Measurements from ENCODE around the gene AGBL5. TPM values are rescaled to one million over a fixed set of nuclear protein-coding genes. Genes with fewer than 3 reads are reported as not detected.

The AGBL5 gene
- total RNA-seq, 2 experiments from 2014 or later: 37.4 to 42.0 TPM

GRCh38 chr2:27091746-27092695 is 40.6 kb downstream of the AGBL5 start:
- Histone ChIP-seq H3K4me1 (ENCODE audit: insufficient read depth, low read length, poor library complexity, severe bottlenecking) (peaks cover 34% of the 10 kb centered on the region), H3K9me2 (ENCODE audit: insufficient read depth, low read length) (no peaks in the 10 kb centered on the region), H3K4me3 (ENCODE audit: low read depth, low read length, poor library complexity, severe bottlenecking) (no peak overlapping the region), H3K79me2 (ENCODE audit: insufficient read depth, low read depth, low read length) (no peaks in the 10 kb centered on the region), H2AFZ (ENCODE audit: low read length) (no peak overlapping the region), H4K20me1 (ENCODE audit: insufficient read depth, low read length) (no peaks in the 10 kb centered on the region), H3K4me2 (ENCODE audit: low read length) (no peak overlapping the region), H3K9me3 (ENCODE audit: low read length) (no peaks in the 10 kb centered on the region), H3K36me3 (ENCODE audit: insufficient read depth, low read length) (no peaks in the 10 kb centered on the region), H3K27ac (ENCODE audit: low read depth, low read length, poor library complexity, severe bottlenecking) (no peak overlapping the region)
- no peak for DNase-seq (ENCODE audit: low spot score)
- intact Hi-C loops (cut with micrococcal nuclease; ENCODE audit: unreplicated experiment): no loop called here
- no peak for TF ChIP-seq CTCF (conservative IDR thresholded peaks at IDR 0.05; ENCODE audit: low read length)
- TF ChIP-seq EZH2phosphoT487 (IDR thresholded peaks at IDR 0.05; ENCODE audit: borderline replicate concordance, low read depth, low read length): no peak
- CTCF ChIA-PET (ENCODE audit: unreplicated experiment): no interaction called here
- BruUV-seq (replicated peaks): no TSS peak
- POLR2A ChIA-PET: interaction anchor here (0.5 to 1.3 kb wide), 2 partner anchors 15 to 201 kb away, joined by 3 to 6 read pairs; no protein-coding TSS in a partner anchor

GRCh38 chr2:27092696-27093429 is 41.4 kb downstream of the AGBL5 start:
- Histone ChIP-seq H3K4me1 (ENCODE audit: insufficient read depth, low read length, poor library complexity, severe bottlenecking) (peaks cover 26% of the 10 kb centered on the region), H3K27ac (ENCODE audit: low read depth, low read length, poor library complexity, severe bottlenecking) (no peak overlapping the region), H3K4me2 (ENCODE audit: low read length) (no peak overlapping the region), H2AFZ (ENCODE audit: low read length) (no peak overlapping the region), H3K36me3 (ENCODE audit: insufficient read depth, low read length) (no peaks in the 10 kb centered on the region), H3K9me2 (ENCODE audit: insufficient read depth, low read length) (no peaks in the 10 kb centered on the region), H3K9me3 (ENCODE audit: low read length) (no peaks in the 10 kb centered on the region), H3K4me3 (ENCODE audit: low read depth, low read length, poor library complexity, severe bottlenecking) (no peak overlapping the region), H4K20me1 (ENCODE audit: insufficient read depth, low read length) (no peaks in the 10 kb centered on the region), H3K79me2 (ENCODE audit: insufficient read depth, low read depth, low read length) (no peaks in the 10 kb centered on the region)
- ChIA-PET CTCF (ENCODE audit: unreplicated experiment) (no interaction called here), POLR2A (interaction anchor here (0.5 kb wide), 1 partner anchor 16 kb away, joined by 6 read pairs; no protein-coding TSS in a partner anchor)
- no peak for DNase-seq (ENCODE audit: low spot score)
- BruUV-seq (replicated peaks): no TSS peak
- intact Hi-C loops (cut with micrococcal nuclease; ENCODE audit: unreplicated experiment): no loop called here
- TF ChIP-seq EZH2phosphoT487 (IDR thresholded peaks at IDR 0.05; ENCODE audit: borderline replicate concordance, low read depth, low read length) (no peak), CTCF (conservative IDR thresholded peaks at IDR 0.05; ENCODE audit: low read length) (no peak)

Data from OCI-LY7 (cell line).